ENCODE measurements around the gene ACER3.

The ACER3 gene

DNA sequence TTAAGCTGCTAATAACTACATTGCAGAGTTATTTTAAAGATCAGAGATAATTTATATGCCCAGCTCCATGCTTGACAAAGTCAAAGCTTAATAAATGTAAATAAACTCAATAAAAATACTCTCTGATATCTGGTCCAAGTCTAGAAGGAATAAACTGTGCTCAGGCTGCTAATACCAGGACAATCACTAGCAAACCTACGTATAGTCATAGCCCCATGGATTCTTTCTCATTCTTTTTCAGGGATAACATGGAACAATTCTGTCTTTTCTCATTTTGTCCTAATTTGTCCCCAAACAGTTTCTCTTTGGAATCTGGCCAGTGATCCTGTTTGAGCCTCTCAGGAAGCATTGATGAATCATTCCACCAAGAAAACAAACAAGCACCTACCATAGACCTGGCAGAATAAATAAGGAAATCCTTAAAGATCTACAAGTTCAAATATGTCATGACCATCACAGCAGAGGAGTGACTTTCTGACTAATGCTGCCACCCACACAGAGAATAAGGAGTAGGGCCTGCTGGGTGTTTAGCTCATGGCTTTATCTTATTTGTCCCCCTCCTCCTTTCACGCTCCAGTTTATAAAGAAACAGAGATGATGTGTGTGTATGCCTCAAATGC lies 159.4 kb downstream of the ACER3 start:
- H3K27ac ChIP-seq, result no peak overlapping the region
- DNase-seq (ENCODE audit: low spot score), result no peak
- no peak overlapping the region for H3K4me3 ChIP-seq
- TF ChIP-seq, protein P1, sequence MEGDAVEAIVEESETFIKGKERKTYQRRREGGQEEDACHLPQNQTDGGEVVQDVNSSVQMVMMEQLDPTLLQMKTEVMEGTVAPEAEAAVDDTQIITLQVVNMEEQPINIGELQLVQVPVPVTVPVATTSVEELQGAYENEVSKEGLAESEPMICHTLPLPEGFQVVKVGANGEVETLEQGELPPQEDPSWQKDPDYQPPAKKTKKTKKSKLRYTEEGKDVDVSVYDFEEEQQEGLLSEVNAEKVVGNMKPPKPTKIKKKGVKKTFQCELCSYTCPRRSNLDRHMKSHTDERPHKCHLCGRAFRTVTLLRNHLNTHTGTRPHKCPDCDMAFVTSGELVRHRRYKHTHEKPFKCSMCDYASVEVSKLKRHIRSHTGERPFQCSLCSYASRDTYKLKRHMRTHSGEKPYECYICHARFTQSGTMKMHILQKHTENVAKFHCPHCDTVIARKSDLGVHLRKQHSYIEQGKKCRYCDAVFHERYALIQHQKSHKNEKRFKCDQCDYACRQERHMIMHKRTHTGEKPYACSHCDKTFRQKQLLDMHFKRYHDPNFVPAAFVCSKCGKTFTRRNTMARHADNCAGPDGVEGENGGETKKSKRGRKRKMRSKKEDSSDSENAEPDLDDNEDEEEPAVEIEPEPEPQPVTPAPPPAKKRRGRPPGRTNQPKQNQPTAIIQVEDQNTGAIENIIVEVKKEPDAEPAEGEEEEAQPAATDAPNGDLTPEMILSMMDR (IDR thresholded peaks at IDR 0.05), result no peak

DNA sequence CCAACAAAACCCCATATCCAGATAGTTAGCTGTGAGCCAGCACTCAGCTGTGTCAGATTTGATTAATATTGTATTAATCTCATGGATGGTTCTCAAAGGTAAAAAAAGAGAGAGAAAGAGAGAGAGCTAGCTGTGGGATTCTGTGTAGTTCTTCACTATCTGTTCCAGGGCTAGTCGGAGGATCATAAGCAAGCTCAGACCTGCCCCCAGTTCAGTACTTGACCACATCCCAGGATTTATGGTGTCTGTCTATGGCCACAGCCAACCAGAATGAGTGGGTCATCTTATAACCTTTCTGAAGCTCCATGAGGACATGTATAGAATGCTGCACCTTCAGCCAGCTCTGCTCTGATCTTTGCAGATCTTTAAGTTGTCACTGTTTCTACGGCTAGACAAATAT lies 160.0 kb downstream of the ACER3 start:
- DNase-seq (ENCODE audit: low spot score), result no peak
- TF ChIP-seq, protein P1 (IDR thresholded peaks at IDR 0.05), result no peak
- H3K4me3 ChIP-seq, result no peak overlapping the region
- H3K27ac ChIP-seq, result no peak overlapping the region

DNA sequence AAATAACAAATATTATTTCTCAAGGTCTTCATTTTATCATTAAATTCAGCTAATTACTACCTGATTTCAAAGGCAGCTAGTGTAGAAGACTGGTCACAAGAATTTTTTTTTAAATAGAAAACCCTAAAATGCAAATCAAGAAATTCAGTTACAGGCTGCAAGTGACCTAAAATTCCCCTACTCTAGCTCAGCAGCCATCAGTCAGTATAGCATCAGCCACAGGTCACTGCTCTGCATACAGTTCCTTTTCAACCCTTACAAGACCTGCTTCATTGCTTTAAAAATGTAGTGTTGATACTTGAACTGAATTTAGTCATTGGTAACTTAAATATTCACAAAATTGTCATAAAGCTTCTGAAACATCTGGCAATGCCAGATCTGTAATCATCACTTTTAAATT lies 164.0 kb downstream of the ACER3 start:
- Histone ChIP-seq H3K4me3 (no peak overlapping the region), H3K27ac (no peak overlapping the region)
- DNase-seq (ENCODE audit: low spot score), result no peak
- TF ChIP-seq, protein P1 (IDR thresholded peaks at IDR 0.05), result no peak

DNA sequence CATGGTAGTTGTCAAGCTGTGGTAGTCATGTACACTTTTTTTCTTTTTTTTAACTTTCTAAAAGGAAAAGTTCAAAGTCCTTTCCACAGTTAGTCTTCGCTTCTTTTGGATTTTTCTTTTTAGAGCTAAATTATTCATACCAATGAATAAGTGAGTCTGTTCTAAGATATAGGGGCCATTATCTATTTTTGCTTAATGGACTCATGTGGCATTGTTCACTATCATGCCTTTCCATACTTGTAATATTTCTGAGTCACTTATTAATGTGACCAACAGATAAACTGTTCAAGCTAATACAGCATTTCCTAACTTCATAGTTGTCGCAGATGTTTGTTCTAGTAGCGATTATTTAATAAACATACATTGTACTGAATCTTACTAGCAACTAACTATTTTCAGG lies 165.5 kb downstream of the ACER3 start:
- Histone ChIP-seq H3K27ac (no peak overlapping the region), H3K4me3 (no peak overlapping the region)
- no peak for DNase-seq (ENCODE audit: low spot score)
- TF ChIP-seq, protein P1 (IDR thresholded peaks at IDR 0.05), result no peak

DNA sequence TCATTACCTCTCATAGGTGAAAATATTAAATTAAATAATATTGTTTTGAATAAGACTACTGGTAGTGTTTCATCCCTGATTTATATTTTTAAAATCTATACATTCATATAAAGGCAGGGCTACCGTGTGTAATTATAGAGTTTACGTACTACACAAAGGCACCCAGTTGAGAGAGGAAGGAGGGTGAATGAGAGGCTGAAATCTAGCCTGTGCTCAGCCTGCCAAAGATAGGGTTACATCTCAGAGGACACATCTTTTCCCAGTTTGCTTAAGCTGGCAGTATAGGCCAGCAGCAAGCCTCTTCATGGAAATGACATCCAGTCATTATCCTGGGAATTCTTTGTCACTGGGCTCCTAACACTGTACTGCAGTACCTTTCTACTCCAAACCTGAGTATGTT lies 166.0 kb downstream of the ACER3 start:
- no peak overlapping the region for H3K27ac ChIP-seq
- no peak overlapping the region for H3K4me3 ChIP-seq
- TF ChIP-seq, protein P1 (IDR thresholded peaks at IDR 0.05), result no peak
- no peak for DNase-seq (ENCODE audit: low spot score)

DNA sequence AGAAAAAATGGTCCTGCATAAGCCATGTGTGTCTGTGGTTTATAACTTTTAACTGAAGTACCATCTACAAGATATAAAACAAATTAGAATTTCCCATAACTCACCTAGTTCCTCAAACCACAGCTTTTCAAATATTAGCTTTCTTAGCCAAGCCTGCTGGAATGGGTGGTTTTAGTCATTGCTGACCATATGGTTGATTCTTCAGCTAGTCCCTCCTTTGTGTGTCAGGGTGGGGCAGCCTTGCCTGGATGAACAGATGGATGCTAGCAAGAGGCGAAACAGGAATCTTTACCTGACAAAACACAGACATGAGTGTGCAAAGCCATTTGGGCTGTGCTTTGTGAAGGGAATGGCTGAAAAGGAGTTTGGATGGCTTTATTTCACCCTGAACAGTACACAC lies 166.6 kb downstream of the ACER3 start:
- H3K4me3 ChIP-seq, result no peak overlapping the region
- no peak for DNase-seq (ENCODE audit: low spot score)
- TF ChIP-seq, protein P1 (IDR thresholded peaks at IDR 0.05), result no peak
- no peak overlapping the region for H3K27ac ChIP-seq

DNA sequence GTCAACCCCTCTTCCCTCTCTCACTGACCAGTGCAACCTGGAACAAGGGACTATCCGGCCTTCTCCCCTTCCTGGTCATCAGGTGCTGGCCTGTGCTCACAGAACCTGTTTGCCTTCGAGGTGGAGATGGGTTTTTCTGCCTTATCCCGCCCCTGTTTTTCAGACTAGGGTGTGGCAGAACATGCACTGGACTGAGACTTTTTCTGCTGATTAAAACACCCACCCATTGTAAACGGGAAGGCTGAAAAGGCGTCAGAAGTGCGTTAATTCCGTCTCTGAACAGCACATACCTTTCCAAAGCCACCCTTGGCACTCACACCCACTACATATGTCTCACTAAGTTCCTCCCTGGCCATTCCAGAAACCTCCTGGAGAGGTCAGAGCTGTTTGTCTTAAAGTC lies 169.1 kb downstream of the ACER3 start:
- TF ChIP-seq, protein P1 (IDR thresholded peaks at IDR 0.05), result no peak
- no peak for DNase-seq (ENCODE audit: low spot score)
- H3K27ac ChIP-seq, result no peak overlapping the region
- H3K4me3 ChIP-seq, result no peak overlapping the region

Measured in coronary artery (tissue), 2 donors.